Measurements from ENCODE around the gene LY6G6D. TPM values are rescaled to one million over a fixed set of nuclear protein-coding genes. Genes with fewer than 3 reads are reported as not detected.
A peak's percentile ranks its signal among the peaks of the same experiment; 100 is the strongest.

The LY6G6D gene
- total RNA-seq, 1 experiment from 2014 or later: not detected

DNA sequence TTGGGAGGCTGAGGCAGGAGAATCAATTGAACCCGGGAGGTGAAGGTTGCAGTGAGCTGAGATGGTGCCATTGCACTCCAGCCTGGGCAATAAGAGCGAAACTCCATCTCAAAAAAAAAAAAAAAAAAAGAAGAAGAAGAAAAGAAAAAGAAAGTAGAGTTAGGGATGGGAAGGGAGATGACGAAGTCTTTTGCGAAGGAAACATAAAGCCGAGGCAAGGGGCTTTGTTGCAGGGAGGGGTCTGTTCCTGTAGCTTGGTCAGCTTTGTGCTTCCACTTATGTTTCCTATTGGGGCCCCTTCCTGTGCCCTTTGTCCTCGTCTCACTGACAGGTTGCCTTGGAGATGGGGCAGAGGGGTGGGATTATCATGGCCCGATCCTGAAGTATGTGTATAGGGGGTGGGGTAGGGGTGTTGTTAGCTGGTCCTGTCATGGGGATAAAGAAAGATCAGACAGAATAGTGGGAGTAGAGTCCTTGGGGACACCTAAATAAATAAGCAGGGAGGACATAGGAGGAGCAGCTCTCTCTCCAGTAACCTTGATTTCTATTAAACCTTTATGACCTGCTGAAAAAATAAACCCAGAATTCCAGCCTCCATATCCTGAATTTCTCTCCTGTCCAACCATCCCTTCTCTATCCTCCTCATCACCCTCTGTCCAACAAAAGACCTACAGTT lies 22.3 kb downstream of the LY6G6D start:
- Histone ChIP-seq H3K4me3 (ENCODE audit: low read length) (peak overlapping the region; percentile 40; the same call in 1 of the 2 replicates), H3K4me2 (ENCODE audit: low read length) (peak overlapping the region; percentile 85), H4K20me1 (ENCODE audit: low read length) (peaks cover 13% of the 10 kb centered on the region), H3K27me3 (ENCODE audit: low read length) (no peaks in the 10 kb centered on the region), H3K27ac (ENCODE audit: low read length) (peak overlapping the region; percentile 87), H3K36me3 (ENCODE audit: low read depth, low read length) (peaks cover 23% of the 10 kb centered on the region), H3K4me1 (ENCODE audit: insufficient read depth, low read length) (peaks cover 54% of the 10 kb centered on the region), H3F3A (ENCODE audit: low read length, unreplicated experiment) (no peaks in the 10 kb centered on the region), H3K79me2 (ENCODE audit: low read length) (peaks cover 53% of the 10 kb centered on the region), H3K9me3 (ENCODE audit: low read length) (no peaks in the 10 kb centered on the region), H3K9me2 (replicated peaks; ENCODE audit: low read length) (no peaks in the 10 kb centered on the region), H3K9ac (ENCODE audit: low read length) (peak overlapping the region; percentile 34), H2AFZ (ENCODE audit: low read length) (peak overlapping the region; percentile 44)
- ChIA-PET CTCF (interaction anchor here (0.6 to 1.2 kb wide), 4 partner anchors 23 to 94 kb away, joined by 3 to 6 read pairs (median 4); no protein-coding TSS in a partner anchor), POLR2A (ENCODE audit: unreplicated experiment) (interaction anchor here (0.7 to 1.0 kb wide), 2 partner anchors 10 to 36 kb away, joined by 3 to 4 read pairs; no protein-coding TSS in a partner anchor)
- no peak for ATAC-seq
- no TSS peak for BruUV-seq (replicated peaks)
- TF ChIP-seq, protein P1, sequence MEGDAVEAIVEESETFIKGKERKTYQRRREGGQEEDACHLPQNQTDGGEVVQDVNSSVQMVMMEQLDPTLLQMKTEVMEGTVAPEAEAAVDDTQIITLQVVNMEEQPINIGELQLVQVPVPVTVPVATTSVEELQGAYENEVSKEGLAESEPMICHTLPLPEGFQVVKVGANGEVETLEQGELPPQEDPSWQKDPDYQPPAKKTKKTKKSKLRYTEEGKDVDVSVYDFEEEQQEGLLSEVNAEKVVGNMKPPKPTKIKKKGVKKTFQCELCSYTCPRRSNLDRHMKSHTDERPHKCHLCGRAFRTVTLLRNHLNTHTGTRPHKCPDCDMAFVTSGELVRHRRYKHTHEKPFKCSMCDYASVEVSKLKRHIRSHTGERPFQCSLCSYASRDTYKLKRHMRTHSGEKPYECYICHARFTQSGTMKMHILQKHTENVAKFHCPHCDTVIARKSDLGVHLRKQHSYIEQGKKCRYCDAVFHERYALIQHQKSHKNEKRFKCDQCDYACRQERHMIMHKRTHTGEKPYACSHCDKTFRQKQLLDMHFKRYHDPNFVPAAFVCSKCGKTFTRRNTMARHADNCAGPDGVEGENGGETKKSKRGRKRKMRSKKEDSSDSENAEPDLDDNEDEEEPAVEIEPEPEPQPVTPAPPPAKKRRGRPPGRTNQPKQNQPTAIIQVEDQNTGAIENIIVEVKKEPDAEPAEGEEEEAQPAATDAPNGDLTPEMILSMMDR (conservative IDR thresholded peaks at IDR 0.05; ENCODE audit: low read depth, low read length): no peak
- no peak for TF ChIP-seq EZH2 (IDR thresholded peaks at IDR 0.05; ENCODE audit: low read length, unreplicated experiment)
- no peak for TF ChIP-seq EZH2phosphoT487 (IDR thresholded peaks at IDR 0.05; ENCODE audit: borderline replicate concordance, low read length)
- DNase-seq: no peak
- intact Hi-C loops (cut with micrococcal nuclease): loop anchor here (5.0 kb wide), 2 partner anchors 80 to 95 kb away; partner anchors contain the start of genes HSPA1A and HSPA1L

DNA sequence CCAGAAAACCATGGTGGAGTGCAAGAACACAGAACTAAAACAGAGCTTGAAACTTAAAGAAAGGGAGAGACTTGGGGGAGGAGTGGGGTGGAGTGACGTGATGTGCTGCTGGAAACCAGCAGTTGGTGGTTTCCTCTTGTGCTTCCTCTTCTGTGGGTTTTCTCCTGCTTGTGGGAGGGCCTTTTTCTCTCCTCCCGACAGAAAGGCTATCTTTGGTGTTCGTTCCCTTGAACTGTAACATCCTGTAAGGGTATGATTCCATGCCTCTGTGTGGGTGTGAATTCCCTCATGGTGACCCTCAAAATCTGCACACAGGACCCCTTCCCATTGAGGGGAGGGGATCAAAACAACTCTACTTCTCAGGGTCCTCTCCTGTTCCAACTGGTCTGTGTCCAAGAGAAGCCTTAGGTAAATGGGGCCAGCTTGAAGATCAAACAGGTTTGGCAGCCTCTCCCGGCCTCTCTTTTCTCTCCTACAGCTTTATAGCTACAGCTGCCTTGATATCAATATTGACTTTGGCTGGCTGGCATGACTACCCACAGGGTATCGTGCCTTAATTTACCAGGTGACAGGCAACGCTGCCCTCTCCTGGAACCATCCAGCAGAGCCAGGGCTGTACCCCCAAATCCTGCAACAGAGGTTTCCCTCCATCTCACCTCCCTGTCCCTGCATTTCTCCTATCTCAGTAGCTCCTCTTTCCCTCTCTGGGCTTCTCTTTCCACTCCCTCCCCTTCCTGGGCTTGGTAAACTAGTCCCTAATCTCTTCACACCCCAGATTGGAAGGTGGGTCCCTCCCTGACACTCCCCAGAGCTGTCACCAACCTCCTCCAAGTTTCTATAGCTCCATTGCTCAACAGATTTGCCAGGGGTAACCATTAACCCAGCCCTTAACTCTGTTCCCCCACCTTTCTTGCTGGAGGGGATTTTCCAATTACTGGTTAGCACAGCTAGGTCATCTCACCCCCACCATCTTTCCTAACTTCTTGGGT lies 23.1 kb downstream of the LY6G6D start:
- ATAC-seq (peak; percentile 7; the same call in 1 of the 2 replicates), DNase-seq (peak; percentile 73)
- H3K27ac ChIP-seq (ENCODE audit: low read length): peak overlapping the region; percentile 87
- POLR2A ChIA-PET (ENCODE audit: unreplicated experiment): interaction anchor here (0.6 to 1.0 kb wide), 4 partner anchors 9 to 376 kb away, joined by 3 to 4 read pairs (median 3); no protein-coding TSS in a partner anchor
- BruUV-seq (replicated peaks): TSS peak; percentile 27
- H3K27me3 ChIP-seq (ENCODE audit: low read length): no peaks in the 10 kb centered on the region
- H3K4me1 ChIP-seq (ENCODE audit: insufficient read depth, low read length): peaks cover 54% of the 10 kb centered on the region
- intact Hi-C loops (cut with micrococcal nuclease): loop anchor here (5.0 kb wide), 2 partner anchors 79 to 94 kb away; partner anchors contain the start of genes HSPA1A and HSPA1L
- peaks cover 13% of the 10 kb centered on the region for H4K20me1 ChIP-seq (ENCODE audit: low read length)
- H3K9ac ChIP-seq (ENCODE audit: low read length): peak overlapping the region; percentile 34
- CTCF ChIA-PET: interaction anchor here (0.6 to 1.2 kb wide), 4 partner anchors 22 to 93 kb away, joined by 3 to 6 read pairs (median 4); no protein-coding TSS in a partner anchor
- no peaks in the 10 kb centered on the region for H3K9me3 ChIP-seq (ENCODE audit: low read length)
- H3K4me3 ChIP-seq (ENCODE audit: low read length): peak overlapping the region; percentile 40; the same call in 1 of the 2 replicates
- H3K79me2 ChIP-seq (ENCODE audit: low read length): peaks cover 49% of the 10 kb centered on the region
- no peaks in the 10 kb centered on the region for H3K9me2 ChIP-seq (replicated peaks; ENCODE audit: low read length)
- H3K4me2 ChIP-seq (ENCODE audit: low read length): peak overlapping the region; percentile 85
- no peaks in the 10 kb centered on the region for H3F3A ChIP-seq (ENCODE audit: low read length, unreplicated experiment)
- peaks cover 16% of the 10 kb centered on the region for H3K36me3 ChIP-seq (ENCODE audit: low read depth, low read length)
- TF ChIP-seq, protein P1 (conservative IDR thresholded peaks at IDR 0.05; ENCODE audit: low read depth, low read length): peak; percentile 31
- TF ChIP-seq EZH2 (IDR thresholded peaks at IDR 0.05; ENCODE audit: low read length, unreplicated experiment) (no peak), EZH2phosphoT487 (IDR thresholded peaks at IDR 0.05; ENCODE audit: borderline replicate concordance, low read length) (no peak)
- peak overlapping the region; percentile 44 for H2AFZ ChIP-seq (ENCODE audit: low read length)

Measured in PC-3 (cell line).